T-cell (primary cell): ENCODE data around the gene IFITM2. TPM values are rescaled to one million over a fixed set of nuclear protein-coding genes. Genes with fewer than 3 reads are reported as not detected.

Source experiments
- ATAC-seq, 4 experiments: fragments of 200-7000 bp in 3 of 4; fragments of 150-1000 bp in 1 of 4; cut with Tn5 transposase; replicated peaks in 1 of 4; 1 replicate in 3 of 4; 2 replicates in 1 of 4; pipeline ENCODE4 v1.10.0; 2021; ENCODE audit warnings: moderate library complexity in 3 of 4, mild to moderate bottlenecking in 2 of 4, moderate number of reproducible peaks in 1 of 4
- CTCF ChIA-PET, 2 donors: fragments of 300-600 bp; sonication (Branson Sonifier 250); formaldehyde crosslinking; loops; one replicate each; lab custom pipeline; 2022; ENCODE audit warnings: antibody characterized with exemption in 2 of 2; lab: Charles Lee
- POLR2A ChIA-PET, 2 donors: fragments of 300-600 bp; sonication (Branson Sonifier 250); formaldehyde crosslinking; loops; one replicate each; lab custom pipeline; 2022; ENCODE audit warnings: antibody characterized with exemption in 2 of 2; lab: Charles Lee
- DNase-seq, 35 experiments: peaks; one replicate each; pipeline versions ENCODE4 v3.0.0 to v3.0.0-alpha.2; 2013 to 2023
- H3K27ac ChIP-seq: one replicate; pipeline ENCODE4 v1.5.1; 2013; ENCODE audit warnings: low read length
- H3K27me3 ChIP-seq, 2 experiments: replicated peaks in 1 of 2; 1 replicate in 1 of 2; 2 replicates in 1 of 2; pipeline versions ENCODE4 v1.6.1 to v1.7.0; 2013; ENCODE audit warnings: low read length in 1 of 2, mixed read lengths in 1 of 2; ENCODE audit not compliant: control insufficient read depth in 2 of 2, insufficient read depth in 2 of 2; ENCODE audit errors: extremely low read depth in 1 of 2
- H3K36me3 ChIP-seq, 2 donors: 1 replicate in 1 of 2; 2 replicates in 1 of 2; pipeline versions ENCODE4 v1.6.1 to v1.7.0; 2013; ENCODE audit warnings: low read length in 1 of 2; ENCODE audit not compliant: control insufficient read depth in 2 of 2, insufficient read depth in 1 of 2; ENCODE audit errors: extremely low read depth in 1 of 2
- H3K4me1 ChIP-seq, 2 experiments: 1 replicate in 1 of 2; 2 replicates in 1 of 2; pipeline versions ENCODE4 v1.6.1 to v1.7.0; 2013; ENCODE audit warnings: low read length in 2 of 2, mixed read lengths in 1 of 2; ENCODE audit not compliant: insufficient read depth in 2 of 2, control insufficient read depth in 1 of 2; ENCODE audit errors: extremely low read depth in 1 of 2
- H3K4me3 ChIP-seq, 2 donors: 1 replicate in 1 of 2; 2 replicates in 1 of 2; pipeline versions ENCODE4 v1.5.1 to v1.7.0; 2013; ENCODE audit warnings: mild to moderate bottlenecking in 2 of 2, low read length in 1 of 2, moderate library complexity in 1 of 2; ENCODE audit not compliant: control insufficient read depth in 1 of 2; ENCODE audit errors: extremely low read depth in 1 of 2
- H3K9me3 ChIP-seq: 2 replicates; pipeline ENCODE4 v1.7.0; 2013
- H3K27ac Mint-ChIP-seq, 2 donors: one replicate each; pipeline ENCODE4 v1.8.0; 2020 to 2021; ENCODE audit warnings: mild to moderate bottlenecking in 2 of 2, mixed read lengths in 2 of 2
- H3K27me3 Mint-ChIP-seq, 2 donors: one replicate each; pipeline ENCODE4 v1.8.0; 2021 to 2022; ENCODE audit warnings: mixed read lengths in 2 of 2
- H3K36me3 Mint-ChIP-seq: one replicate; pipeline ENCODE4 v1.8.0; 2021; ENCODE audit warnings: mixed read lengths
- H3K4me1 Mint-ChIP-seq, 3 donors: one replicate each; pipeline ENCODE4 v1.8.0; 2020 to 2022; ENCODE audit warnings: mixed read lengths in 3 of 3, mild to moderate bottlenecking in 1 of 3
- H3K4me3 Mint-ChIP-seq, 3 donors: one replicate each; pipeline ENCODE4 v1.8.0; 2020 to 2022; ENCODE audit warnings: mild to moderate bottlenecking in 3 of 3, mixed read lengths in 3 of 3, moderate library complexity in 3 of 3
- H3K9me3 Mint-ChIP-seq, 3 donors: one replicate each; pipeline ENCODE4 v1.8.0; 2020 to 2022; ENCODE audit warnings: mixed read lengths in 3 of 3
- WGBS: methylation state at CpG from one replicate; pipeline ENCODE4 v1.1.5; 2013; ENCODE audit warnings: missing lambda C conversion rate; ENCODE audit not compliant: insufficient coverage; 5-methylcytosine and 5-hydroxymethylcytosine counted together
- total RNA-seq, 35 experiments: library from RNA in 6 of 35; stranded (reverse) in 6 of 35; fragments of 120-200 nt in 1 of 35; gene quantifications; one replicate each; pipeline versions ENCODE4 v1.2.1 to v1.2.4 and lab custom pipeline; 2013 to 2026

The IFITM2 gene
- total RNA-seq, 5 donors from 2014 or later (not counting 1 experiment from before 2014, with no cell fraction given): 276 to 654 (median 359) TPM

DNA sequence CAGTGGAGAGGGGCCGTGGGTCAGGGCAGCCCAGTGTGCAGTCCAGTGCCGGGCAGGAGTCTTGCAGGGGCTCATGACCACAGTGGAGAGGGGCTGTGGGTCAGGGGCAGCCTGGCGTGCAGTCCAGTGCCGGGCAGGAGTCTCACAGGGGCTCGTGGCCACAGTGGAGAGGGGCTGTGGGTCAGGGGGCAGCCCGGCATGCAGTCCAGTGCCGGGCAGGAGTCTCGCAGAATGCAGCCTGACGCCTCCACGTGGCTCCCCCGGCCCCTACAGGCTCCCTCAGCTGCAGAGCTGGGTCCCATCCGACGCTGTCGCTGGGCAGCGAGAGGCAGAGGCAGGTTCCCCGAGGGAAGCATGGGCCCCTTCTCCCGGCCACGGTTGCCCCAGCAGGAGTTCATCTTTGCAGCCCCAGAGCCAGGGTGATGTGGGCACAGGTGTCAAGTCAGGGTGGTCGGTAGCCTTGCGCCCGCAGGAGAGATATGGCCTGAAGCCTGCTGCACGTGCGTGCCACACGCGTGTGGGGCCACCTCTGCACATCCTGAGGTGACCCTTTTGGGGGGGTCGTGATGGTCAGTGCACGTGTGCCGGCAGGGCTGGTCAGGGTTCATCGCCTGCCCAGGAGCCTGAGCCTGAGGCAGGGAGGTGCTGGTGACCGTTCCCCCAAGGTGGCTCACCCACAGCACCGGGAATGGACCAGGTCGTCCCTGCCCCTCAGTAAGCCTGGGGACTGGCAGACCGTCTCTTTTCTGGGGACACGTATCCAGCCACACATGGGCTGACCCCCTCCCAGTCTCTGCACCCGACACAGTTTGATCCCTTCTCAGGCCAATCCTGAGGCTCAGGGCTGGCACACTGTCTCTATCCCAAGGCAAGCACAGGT lies 11.2 kb upstream of the IFITM2 start:
- peaks cover 0 to 25% of the 10 kb centered on the region in 2 experiments for H3K27me3 ChIP-seq
- Mint-ChIP-seq H3K4me3 (no peak overlapping the region), H3K27me3 (peaks cover 4 to 6% of the 10 kb centered on the region in 2 donors), H3K4me1 (peaks cover 10 to 35% (median 31%) of the 10 kb centered on the region in 3 donors), H3K9me3 (no peaks in the 10 kb centered on the region), H3K27ac (peak overlapping the region in 1 of 2 donors; percentile 39), H3K36me3 (peaks cover 2% of the 10 kb centered on the region)
- H3K9me3 ChIP-seq: no peaks in the 10 kb centered on the region
- peaks cover 11 to 14% of the 10 kb centered on the region in 2 donors for H3K36me3 ChIP-seq
- POLR2A ChIA-PET: no interaction called here
- DNase-seq: peak in 4 of 35 experiments; percentile 0 to 17 (median 2)
- CTCF ChIA-PET: no interaction called here
- 78% methylated on average over 35 of the region's 35 CpGs for WGBS
- no peak overlapping the region for H3K4me3 ChIP-seq
- ATAC-seq: no peak
- H3K27ac ChIP-seq: no peak overlapping the region
- peaks cover 8 to 42% of the 10 kb centered on the region in 2 experiments for H3K4me1 ChIP-seq

DNA sequence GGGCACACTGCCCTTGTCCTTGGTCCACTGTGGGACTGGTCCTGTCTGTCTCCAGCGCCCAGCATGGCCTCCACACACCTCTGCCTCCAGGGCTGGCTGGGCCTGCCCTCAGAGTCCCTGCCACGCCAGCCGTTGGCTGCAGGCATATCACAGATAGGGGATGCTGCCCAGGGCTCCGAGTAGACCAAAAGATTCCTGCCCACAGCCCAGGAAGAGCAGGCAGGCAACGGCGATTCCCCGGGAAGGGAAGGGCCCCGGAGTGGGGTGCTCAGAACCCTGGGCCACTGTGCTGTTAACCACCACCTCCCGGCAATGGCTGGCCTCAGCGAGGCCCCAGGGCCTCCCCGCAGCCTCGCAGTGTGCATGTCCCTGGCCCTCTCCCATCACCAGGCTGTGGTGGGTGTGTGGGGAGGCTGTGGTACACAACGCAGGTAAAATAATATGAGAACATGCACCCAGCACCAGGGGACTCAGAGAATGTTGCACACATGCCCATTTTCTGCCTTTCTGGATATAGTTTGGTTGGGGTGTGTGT lies 10.5 kb upstream of the IFITM2 start:
- peak overlapping the region in 1 of 3 donors; percentile 58 for H3K4me3 Mint-ChIP-seq
- ChIA-PET POLR2A (interaction anchor here in 1 of 2 donors (0.5 kb wide), 1 partner anchor 380 kb away, joined by 3 read pairs; no protein-coding TSS in a partner anchor), CTCF (no interaction called here)
- peaks cover 8 to 39% of the 10 kb centered on the region in 2 experiments for H3K4me1 ChIP-seq
- DNase-seq: peak in 4 of 35 experiments; percentile 0 to 23 (median 4)
- no peaks in the 10 kb centered on the region for H3K36me3 Mint-ChIP-seq
- no peak overlapping the region for H3K4me3 ChIP-seq
- peak; percentile 5 to 31 (median 16) for ATAC-seq
- no peaks in the 10 kb centered on the region for H3K9me3 Mint-ChIP-seq
- H3K4me1 Mint-ChIP-seq: peaks cover 8 to 34% (median 31%) of the 10 kb centered on the region in 3 donors
- WGBS: 74% methylated on average over 7 of the region's 13 CpGs
- no peaks in the 10 kb centered on the region for H3K9me3 ChIP-seq
- peaks cover 0 to 25% of the 10 kb centered on the region in 2 experiments for H3K27me3 ChIP-seq
- peaks cover 11 to 14% of the 10 kb centered on the region in 2 donors for H3K36me3 ChIP-seq
- H3K27ac ChIP-seq: no peak overlapping the region
- peaks cover 4 to 6% of the 10 kb centered on the region in 2 donors for H3K27me3 Mint-ChIP-seq
- H3K27ac Mint-ChIP-seq: peak overlapping the region; percentile 28 to 85

- Histone ChIP-seq H3K27me3 (peaks cover 0 to 25% of the 10 kb centered on the region in 2 experiments), H3K27ac (no peak overlapping the region), H3K4me3 (no peak overlapping the region), H3K4me1 (peaks cover 8 to 34% of the 10 kb centered on the region in 2 experiments), H3K9me3 (no peaks in the 10 kb centered on the region), H3K36me3 (peaks cover 10 to 11% of the 10 kb centered on the region in 2 donors)
- peak overlapping the region; percentile 55 to 85 for H3K27ac Mint-ChIP-seq
- H3K36me3 Mint-ChIP-seq: no peaks in the 10 kb centered on the region
- H3K9me3 Mint-ChIP-seq: no peaks in the 10 kb centered on the region
- peak in 7 of 35 experiments; percentile 3 to 68 (median 11) for DNase-seq
- H3K27me3 Mint-ChIP-seq: peaks cover 4 to 7% of the 10 kb centered on the region in 2 donors
- peaks cover 9 to 36% (median 34%) of the 10 kb centered on the region in 3 donors for H3K4me1 Mint-ChIP-seq
- ChIA-PET CTCF (no interaction called here), POLR2A (interaction anchor here in 1 of 2 donors (0.5 kb wide), 1 partner anchor 380 kb away, joined by 3 read pairs; no protein-coding TSS in a partner anchor)
- peak; percentile 23 to 39 (median 31) for ATAC-seq
- 48% methylated on average over 20 of the region's 26 CpGs for WGBS
- peak overlapping the region in 1 of 3 donors; percentile 58 for H3K4me3 Mint-ChIP-seq
Observed at GRCh38 chr11:297586-298405, 9.8 kb upstream of the IFITM2 start.

GRCh38 chr11:298406-299065 lies 9.1 kb upstream of the IFITM2 start:
- Histone ChIP-seq H3K4me3 (no peak overlapping the region), H3K27ac (no peak overlapping the region), H3K4me1 (peaks cover 8 to 33% of the 10 kb centered on the region in 2 experiments), H3K27me3 (peaks cover 0 to 25% of the 10 kb centered on the region in 2 experiments), H3K36me3 (peaks cover 7 to 10% of the 10 kb centered on the region in 2 donors), H3K9me3 (no peaks in the 10 kb centered on the region)
- Mint-ChIP-seq H3K36me3 (no peaks in the 10 kb centered on the region), H3K27ac (no peak overlapping the region), H3K4me3 (no peak overlapping the region), H3K9me3 (no peaks in the 10 kb centered on the region), H3K27me3 (peaks cover 4 to 7% of the 10 kb centered on the region in 2 donors), H3K4me1 (peaks cover 15 to 43% (median 39%) of the 10 kb centered on the region in 3 donors)
- WGBS: 91% methylated on average over 12 of the region's 15 CpGs
- ChIA-PET CTCF (interaction anchor here (0.6 to 1.2 kb wide), 2 partner anchors 40 to 48 kb away, joined by 3 to 4 read pairs; no protein-coding TSS in a partner anchor), POLR2A (interaction anchor here in 1 of 2 donors (0.6 kb wide), 1 partner anchor 57 kb away, joined by 3 read pairs; no protein-coding TSS in a partner anchor)
- DNase-seq: peak in 2 of 35 experiments; percentile 0 to 2
- peak in 1 of 4 experiments; percentile 3 for ATAC-seq

GRCh38 chr11:299081-299891 lies 8.3 kb upstream of the IFITM2 start, which contains the start of gene IFITM5:
IFITM5 (minus strand) TSS chr11:299526; CDS start chr11:299490, 36 bp downstream.
- ChIA-PET CTCF (interaction anchor here (0.6 to 1.2 kb wide), 2 partner anchors 39 to 48 kb away, joined by 3 to 4 read pairs; no protein-coding TSS in a partner anchor), POLR2A (interaction anchor here in 1 of 2 donors (0.6 kb wide), 1 partner anchor 56 kb away, joined by 3 read pairs; no protein-coding TSS in a partner anchor)
- H3K4me3 ChIP-seq: no peak within 1 kb of the TSS
- 73% methylated on average over 24 of the region's 40 CpGs for WGBS
- peaks cover 8 to 33% of the 10 kb centered on the region in 2 experiments for H3K4me1 ChIP-seq
- peaks cover 16 to 46% (median 42%) of the 10 kb centered on the region in 3 donors for H3K4me1 Mint-ChIP-seq
- H3K27ac Mint-ChIP-seq: no peak within 1 kb of the TSS
- no peak within 1 kb of the TSS for H3K27ac ChIP-seq
- H3K27me3 ChIP-seq: peaks cover 0 to 25% of the 10 kb centered on the region in 2 experiments
- no peaks in the 10 kb centered on the region for H3K9me3 Mint-ChIP-seq
- H3K9me3 ChIP-seq: no peaks in the 10 kb centered on the region
- no peaks in the 10 kb centered on the region for H3K36me3 Mint-ChIP-seq
- H3K4me3 Mint-ChIP-seq: peak within 1 kb of the TSS in 1 of 3 donors; percentile 10
- H3K36me3 ChIP-seq: peaks cover 0 to 3% of the 10 kb centered on the region in 2 donors
- H3K27me3 Mint-ChIP-seq: peaks cover 4 to 7% of the 10 kb centered on the region in 2 donors
- ATAC-seq (no peak), DNase-seq (peak in 3 of 35 experiments; percentile 0 to 15 (median 3))
